Thyroid gland (tissue), 4 donors: Measurements from ENCODE around the gene ADTRP.

Experiments used
- CTCF ChIP-seq, 6 experiments: fragments of 200-600 bp in 3 of 6; fragments of 450-650 bp in 3 of 6; sonication (generic) in 3 of 6; IDR thresholded peaks; one replicate each; pipeline ENCODE4 v1.5.1; 2016 to 2019; ENCODE audit warnings: antibody characterized with exemption in 6 of 6, mild to moderate bottlenecking in 2 of 6, inconsistent platforms in 1 of 6, moderate library complexity in 1 of 6
- POLR2A ChIP-seq, 2 donors: fragments of 450-650 bp; IDR thresholded peaks; one replicate each; pipeline ENCODE4 v1.6.1; 2017; ENCODE audit warnings: antibody characterized with exemption in 2 of 2, mild to moderate bottlenecking in 2 of 2, moderate library complexity in 1 of 2

GRCh38 chr6:11756726-11757125 lies 21.9 kb downstream of the ADTRP start:
- TF ChIP-seq CTCF (IDR thresholded peaks at IDR 0.05) = no peak
- no peak for TF ChIP-seq POLR2A (IDR thresholded peaks at IDR 0.05)
